NCI-H446 (cell line): ENCODE results near the gene QRICH1.

Experiments used
- DNase-seq, 2 experiments: peaks; one replicate each; lab custom pipeline; 2025; lab: John Stamatoyannopoulos, UW

The QRICH1 gene

DNA sequence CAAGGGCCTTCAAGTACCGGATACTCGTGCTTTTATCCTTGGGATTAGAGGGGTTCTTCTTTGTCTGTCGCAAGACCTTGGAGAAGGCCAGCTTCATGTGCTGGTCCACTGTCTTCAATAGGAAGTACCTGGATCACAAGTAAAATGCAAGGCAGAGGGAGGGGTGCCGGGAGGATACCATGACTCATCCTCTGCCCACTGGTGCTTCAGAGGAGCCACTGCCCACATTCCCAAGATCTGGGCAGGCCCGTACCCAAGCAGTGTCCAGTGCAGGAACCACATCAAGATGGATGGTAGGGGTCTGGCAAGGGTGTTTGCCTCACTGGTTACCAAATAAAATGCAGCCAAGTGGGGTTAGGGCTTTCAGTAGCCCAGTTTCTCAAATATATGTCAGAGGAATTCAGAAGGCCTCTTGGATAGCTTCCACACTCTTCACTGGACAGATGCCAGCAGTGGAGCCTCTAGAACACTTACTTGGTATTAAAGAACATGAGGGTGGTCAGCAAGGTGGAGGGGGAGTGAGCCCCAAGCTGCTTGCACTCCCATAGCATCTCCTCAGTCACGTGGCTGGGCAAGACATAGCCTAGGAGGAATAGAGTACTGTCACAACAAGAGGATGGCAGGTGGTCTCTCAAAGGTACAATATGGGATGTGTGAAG lies 61.1 kb downstream of the QRICH1 start:
- DNase-seq: no peak

DNA sequence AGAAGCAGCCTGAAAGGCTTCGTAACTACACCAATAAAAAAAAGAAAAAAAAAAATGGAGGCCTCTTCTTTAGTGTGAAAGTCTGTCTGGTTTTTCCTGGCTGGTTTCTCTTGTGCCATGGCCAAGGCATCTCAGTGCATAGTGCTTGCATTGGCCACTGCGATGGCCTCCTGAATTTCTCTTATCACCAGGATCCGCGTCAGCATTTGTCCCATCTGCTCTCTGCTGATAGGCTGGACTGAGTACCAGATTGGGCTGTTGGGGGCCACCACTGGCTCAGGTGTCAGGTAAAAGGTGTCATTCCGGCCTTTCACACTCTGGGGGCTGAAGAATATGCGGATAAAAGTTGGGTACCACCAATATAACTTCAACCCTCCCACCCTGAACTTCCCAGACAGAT lies 63.5 kb downstream of the QRICH1 start:
- DNase-seq: no peak

DNA sequence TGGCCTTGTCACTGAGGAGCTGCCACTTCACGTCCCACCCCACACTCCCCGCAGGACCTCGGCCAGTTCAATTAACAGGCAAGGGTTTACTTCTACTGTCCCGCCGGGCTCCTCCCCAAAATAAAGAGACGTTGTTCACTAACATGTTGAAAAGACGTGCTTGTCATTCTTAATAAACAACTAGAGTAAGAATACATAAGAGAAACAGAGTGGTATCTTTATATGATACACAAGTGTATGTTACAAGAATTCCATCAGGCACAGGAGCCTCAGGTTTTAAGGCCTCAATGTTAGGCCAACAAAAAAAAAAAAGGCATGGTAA lies 64.3 kb downstream of the QRICH1 start:
- DNase-seq: no peak

DNA sequence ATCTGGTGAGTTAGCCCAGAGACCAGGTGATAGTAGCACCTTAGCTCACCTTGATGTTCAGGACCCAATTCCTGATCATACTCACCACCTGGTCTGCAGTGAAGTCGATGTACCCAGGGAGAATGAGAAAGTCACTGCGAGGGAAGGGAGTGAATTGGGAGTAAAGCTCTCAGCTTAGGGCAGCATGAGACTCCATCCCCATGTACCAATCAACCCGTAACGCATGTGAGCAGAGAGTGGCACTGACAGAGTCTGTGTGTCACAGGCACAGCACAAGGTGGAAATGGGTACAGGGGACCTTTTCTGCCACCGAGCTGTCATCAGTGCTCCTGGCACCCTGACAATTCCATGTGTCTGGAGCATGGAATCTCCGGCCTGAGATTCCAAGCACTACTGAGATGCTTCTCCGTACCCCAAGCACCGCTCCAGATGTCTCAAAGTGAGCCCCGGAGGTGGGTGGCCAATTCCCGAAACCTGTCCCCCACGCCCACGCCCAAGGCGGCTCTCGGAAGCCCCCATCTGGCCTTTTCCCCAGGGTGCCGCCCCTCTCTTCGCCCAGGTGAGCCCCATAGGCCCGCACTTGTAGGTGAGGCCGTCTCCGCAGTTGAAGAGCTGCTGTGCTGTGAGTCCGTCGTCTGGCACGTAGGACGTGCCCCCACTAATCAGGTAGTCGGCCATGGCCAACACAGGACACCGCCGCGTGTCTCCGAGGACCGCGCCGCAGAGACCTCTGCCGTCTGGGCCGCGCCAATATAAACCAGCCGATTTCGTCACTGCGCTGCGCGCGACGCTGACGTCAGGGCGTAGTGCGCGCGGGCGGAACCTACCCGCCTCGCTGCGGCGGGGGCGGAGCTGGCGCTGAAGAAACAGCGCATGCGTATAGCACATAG lies 65.0 kb downstream of the QRICH1 start, which contains the start of gene IMPDH2:
Gene IMPDH2, minus strand, starts transcription at position 726 of the 890 bp plus-strand sequence. Its CDS starts 48 bp downstream, at position 678.
- peak; percentile 73 to 94 for DNase-seq

DNA sequence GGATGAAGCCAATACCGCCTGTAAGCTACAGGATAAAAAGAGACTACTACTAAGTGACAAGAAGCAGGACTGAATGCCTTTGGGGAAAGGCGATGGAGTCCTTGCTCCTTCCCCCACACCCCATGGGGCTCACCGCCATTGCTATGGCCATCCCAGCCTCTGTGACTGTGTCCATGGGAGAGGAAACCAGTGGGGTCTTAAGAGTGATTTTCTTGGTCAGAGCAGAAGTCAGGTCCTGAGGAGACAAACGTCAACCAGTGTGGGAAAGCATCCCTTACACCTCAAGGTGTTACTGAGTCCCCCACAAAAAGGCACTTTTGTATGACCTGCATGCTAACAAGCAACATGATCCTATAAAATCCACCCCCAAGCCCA lies 65.6 kb downstream of the QRICH1 start:
- no peak for DNase-seq

DNA sequence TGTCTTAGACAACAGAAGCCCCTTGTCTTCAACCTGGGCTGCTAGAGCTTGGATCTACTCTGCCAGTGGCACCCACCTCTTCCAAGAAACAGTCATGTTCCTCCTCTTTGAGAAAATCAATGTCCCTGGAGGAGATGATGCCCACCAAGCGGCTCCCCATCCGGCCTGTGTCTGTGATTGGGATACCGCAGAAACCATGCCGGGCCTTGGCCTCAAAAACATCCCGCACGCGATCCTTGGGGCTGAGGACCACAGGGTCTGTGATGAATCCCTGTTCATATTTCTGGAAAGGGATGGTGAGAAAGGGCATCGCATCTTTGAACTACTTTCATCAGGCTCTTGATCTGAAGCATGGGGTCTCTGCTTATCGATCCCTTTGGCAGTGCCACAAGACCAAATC lies 66.2 kb downstream of the QRICH1 start:
- no peak for DNase-seq

DNA sequence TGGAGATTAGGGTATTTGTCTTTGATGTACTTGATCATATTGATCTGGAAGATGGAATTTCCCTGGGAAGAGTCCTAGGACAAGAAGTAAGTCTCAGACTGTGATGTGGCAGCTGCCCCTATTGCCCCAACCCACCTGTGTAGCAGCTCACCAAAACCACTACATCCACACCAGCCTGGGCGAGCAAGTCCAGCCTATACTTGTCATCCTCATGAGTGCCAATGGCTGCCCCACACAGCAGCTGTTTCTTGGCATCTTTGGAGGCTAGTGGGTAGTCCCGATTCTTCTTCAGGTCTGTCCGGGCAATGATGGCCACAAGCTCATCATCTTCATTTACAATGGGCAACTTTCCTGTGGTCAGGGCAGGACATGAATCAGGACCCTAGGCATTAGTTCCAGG lies 67.3 kb downstream of the QRICH1 start:
- no peak for DNase-seq

DNA sequence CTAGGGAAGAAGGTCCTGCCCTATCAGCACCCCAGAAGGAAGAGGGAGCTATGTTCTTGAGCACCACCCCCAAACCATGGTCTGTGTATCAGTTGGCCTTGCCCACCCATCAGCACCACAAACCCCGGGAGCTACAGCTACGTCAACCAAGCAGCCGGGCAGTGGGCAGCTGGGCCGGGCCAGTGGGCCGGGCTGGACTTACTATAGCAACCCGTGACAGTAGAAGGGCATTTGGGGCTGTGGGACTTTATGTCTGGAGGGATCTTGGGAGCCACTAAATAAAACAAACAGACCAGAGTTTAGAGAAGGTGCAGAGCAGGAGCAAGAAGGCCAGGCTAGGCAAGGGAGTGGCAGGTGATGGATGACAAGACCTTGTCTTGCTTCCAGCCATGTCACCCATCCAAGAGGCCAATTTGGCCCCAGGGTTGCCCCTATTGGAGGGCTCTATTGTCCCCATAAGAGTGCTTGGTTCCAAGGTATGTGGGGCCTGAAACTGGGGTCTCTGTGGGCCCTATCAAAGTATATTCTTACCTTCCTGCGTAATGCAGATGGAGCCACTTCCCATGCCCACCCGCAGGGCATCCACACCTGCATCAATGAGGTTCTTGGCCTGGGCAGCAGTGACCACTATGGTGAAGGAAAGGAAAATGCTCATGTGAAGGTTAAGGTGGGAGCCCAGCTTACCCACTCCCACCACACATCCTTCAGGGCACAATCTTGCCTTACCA lies 67.9 kb downstream of the QRICH1 start:
- no peak for DNase-seq

DNA sequence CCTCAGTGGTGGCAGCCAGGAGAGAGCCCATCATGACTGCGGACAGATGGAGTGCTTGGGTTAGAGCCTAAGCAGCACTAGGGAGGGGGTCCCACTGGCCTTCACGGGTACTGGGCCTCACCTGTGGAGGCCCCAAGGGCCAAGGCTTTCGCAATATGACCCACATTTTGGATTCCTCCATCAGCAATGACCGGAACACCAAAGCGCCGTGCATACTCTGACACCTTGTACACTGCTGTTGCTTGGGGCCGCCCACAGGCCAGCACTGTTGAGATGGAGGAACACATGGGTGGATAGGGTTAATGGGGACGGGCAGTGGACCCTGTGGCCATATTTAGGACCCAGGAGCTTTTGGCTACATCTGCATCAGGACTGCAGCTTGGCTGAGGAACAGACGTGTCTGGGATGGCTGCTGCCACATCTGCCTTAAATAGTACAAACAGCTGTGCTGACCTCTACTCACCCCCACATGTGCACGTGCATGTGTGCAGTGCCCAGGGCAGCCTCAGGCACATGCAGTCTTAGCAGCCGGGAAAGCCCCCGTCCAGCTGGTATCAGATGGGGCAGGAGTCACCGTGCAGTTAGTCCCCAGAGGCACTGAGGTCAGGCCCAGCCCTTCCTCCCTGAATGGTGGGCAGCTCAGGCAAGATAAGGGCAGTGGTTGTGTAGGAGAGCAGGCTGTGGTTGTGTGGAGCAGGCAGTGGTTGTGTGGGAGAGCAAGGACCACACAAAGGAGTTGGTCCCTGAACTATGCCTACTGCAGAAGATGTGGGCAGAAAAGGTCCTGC lies 68.7 kb downstream of the QRICH1 start:
- DNase-seq: no peak

DNA sequence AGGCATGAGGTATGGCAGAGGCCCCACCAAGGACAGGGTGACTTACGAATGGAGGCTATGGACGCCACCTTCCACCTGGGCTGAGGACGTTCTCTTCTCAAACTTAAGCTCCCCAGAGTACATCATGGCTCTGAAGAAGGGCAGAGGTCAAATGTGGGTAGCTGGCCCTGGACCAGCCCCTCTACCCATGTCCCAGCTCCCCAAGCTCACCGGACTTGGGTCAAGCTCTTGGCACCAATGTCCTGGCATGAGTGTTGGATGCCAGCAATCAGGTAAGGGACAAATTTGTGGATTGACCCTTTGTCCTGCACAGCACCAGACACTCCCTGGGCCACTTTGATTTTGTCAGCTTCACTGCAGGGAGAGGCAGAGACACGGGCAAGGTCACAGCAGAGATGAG lies 69.4 kb downstream of the QRICH1 start:
- DNase-seq: no peak

DNA sequence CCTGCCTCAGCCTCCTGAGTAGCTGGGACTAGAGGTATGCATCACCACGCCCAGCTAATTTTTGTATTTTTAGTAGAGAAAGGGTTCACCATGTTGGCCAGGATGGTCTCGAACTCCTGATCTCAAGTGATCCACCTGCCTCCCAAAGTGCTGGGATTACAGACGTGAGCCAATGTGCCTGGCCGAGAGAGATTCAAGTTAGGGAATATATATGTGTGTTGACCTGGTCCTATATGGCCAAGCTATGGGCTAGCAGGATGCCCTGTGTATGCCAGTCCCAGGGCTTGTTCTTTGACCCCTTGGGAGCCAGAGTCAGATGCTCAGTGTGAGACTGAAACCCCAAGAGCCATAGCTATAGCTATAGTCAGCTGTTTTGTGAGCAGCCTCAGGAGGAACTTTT lies 70.1 kb downstream of the QRICH1 start:
- no peak for DNase-seq

DNA sequence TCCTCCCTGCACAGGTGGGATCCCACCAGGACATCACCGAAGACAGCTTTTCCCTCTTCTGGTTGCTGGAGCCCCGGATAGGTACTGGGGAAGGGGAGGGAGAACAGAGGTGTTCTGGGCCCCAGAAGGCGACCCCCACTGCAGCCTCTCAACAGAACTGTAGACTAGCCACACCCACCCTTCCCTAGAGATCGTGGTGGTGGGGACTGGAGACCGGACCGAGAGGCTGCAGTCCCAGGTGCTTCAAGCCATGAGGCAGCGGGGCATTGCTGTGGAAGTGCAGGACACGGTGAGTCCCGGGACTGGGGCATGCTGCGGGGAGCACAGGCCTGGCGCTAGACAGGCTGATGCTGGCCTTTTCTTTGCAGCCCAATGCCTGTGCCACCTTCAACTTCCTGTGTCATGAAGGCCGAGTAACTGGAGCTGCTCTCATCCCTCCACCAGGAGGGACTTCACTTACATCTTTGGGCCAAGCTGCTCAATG lies 71.1 kb downstream of the QRICH1 start:
- DNase-seq: no peak

DNA sequence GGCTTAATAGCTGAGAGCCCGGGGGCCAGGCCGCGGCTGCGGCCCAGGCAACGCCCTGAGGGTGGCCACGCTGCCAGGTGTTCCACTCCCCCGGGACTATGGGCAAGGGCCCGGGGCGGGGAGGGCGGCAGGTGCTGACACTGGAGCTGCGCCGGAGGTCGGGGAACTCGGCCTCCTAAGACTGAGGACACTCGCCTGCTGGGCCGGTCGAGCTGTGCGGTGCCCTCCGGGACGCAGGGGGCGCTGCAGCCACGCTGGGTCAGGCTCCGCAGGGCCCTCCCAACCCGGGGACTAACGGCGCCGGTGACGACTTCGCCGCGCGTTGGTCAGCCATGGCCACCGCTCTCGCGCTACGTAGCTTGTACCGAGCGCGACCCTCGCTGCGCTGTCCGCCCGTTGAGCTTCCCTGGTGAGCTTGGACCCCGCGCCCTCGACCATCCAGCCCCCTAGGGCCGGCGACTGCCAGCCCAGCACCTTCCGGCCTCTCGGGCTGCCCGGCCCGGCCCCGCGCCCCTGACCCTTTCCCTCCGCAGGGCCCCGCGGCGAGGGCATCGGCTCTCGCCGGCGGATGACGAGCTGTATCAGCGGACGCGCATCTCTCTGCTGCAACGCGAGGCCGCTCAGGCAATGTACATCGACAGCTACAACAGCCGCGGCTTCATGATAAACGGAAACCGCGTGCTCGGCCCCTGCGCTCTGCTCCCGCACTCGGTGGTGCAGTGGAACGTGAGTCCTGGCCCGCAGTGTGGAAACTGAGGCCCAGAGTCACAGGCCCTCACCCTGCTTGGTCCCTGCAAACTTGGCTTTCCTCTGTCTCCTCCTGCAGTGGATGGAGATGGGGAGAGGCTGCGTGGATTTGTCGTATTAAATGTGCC lies 71.8 kb downstream of the QRICH1 start, which contains the start of gene NDUFAF3:
Gene NDUFAF3, plus strand, starts transcription at position 309 of the 875 bp plus-strand sequence. Its CDS starts 24 bp downstream, at position 333.
- peak; percentile 42 to 84 for DNase-seq

DNA sequence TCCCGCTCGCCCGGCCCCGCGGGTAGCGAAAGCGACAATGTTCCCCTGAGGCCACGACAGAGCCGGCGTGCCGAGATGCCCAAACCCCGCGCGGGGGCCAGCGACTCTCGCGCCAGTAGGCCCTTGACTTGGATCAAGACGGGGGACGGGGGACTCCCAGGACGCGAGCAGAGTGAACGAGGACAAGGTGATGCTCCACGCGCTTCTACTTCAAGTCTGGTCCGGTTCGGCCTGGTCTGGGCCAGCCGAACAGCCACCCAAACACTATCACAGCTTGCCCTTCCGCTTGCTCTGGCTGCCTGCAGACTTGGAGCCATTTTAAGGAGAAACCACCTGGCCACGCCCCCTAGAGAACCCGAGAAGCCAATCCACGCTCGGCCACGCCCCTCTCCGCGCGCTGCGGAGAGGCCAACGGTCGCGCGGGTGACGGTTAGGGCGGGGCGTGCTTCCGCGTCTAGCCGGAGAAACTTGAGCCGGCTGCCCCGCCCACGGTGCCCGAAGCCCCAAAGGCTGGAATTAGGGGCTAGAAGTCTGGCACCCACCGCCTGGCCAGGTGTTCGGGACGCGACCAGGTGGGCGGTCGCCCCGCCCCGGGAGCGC lies 72.6 kb downstream of the QRICH1 start:
- peak; percentile 87 to 96 for DNase-seq

DNA sequence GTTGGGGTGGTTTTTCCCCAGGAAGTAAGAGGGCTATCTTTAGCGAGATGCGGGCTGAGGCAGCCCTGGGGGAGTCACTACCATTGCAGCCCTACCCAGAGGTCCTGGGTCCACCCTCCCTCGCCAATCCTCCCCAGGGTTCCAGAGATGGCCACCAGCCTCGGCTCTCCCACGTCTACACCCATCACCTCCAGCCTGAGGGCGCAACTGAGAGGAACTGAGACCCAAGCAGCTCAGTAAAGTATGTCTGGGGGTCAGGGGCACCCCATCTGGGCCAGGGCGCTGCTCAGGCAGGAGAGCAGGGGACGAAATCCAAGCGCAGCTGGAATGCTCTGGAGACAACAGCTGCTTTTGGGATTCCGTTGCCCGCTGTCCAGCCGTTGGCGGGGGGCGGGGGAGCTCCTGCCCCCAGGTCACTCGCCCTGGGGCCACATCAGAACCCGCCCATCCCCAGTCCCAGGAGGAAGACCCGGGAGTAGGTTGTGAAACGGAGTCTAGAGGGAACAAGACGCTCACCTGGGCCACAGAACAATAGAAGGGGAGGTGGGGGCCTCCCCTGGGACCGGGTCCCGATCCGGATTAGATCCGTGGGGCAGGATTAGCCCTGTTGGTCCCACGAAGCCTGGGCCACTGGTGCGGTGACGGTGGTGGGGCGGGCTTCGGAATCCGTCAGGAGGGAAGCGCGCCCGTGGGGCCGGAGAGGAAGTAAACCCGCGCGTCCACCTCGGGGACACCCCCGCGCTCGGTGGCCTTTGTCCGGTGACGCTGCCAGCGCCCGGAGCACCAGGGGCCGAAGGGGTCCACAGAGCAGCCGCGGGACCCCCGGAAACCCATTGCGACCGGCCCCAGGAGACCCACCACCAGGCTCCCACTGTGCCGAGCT lies 73.3 kb downstream of the QRICH1 start:
- DNase-seq: no peak

DNA sequence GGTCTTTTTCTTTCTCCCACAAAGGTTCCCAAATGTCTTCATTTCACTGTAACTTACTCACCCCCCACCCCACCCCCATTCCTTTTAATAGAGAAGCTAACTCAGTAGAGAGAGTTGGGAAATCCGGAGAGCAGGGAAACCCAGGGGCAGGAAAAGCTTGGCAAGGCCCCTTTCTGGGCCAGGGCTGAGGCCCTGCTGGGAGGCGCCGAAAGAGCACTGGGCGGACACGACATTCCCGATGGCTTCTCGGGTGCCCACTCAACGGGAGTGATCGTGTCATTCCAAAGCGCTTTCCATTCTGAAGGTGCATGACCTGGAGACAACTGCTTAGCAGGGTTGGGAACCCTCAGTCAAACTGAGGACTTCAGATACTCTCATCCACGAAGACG lies 73.9 kb downstream of the QRICH1 start:
- DNase-seq: no peak

DNA sequence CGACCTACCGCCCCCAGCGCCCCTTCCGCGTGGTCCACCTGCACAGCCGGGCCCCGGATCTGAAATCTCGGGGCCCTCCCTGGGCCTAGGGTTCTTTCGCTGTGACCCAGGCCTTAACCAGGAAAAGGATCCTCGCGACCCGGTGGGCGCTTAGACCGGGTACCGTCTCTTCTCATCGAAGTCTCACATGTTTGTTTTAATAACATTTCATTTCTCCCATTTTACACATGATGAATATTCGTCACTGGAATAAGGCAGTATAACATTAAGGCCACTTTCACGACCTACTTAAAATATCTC lies 75.2 kb downstream of the QRICH1 start:
- no peak for DNase-seq

DNA sequence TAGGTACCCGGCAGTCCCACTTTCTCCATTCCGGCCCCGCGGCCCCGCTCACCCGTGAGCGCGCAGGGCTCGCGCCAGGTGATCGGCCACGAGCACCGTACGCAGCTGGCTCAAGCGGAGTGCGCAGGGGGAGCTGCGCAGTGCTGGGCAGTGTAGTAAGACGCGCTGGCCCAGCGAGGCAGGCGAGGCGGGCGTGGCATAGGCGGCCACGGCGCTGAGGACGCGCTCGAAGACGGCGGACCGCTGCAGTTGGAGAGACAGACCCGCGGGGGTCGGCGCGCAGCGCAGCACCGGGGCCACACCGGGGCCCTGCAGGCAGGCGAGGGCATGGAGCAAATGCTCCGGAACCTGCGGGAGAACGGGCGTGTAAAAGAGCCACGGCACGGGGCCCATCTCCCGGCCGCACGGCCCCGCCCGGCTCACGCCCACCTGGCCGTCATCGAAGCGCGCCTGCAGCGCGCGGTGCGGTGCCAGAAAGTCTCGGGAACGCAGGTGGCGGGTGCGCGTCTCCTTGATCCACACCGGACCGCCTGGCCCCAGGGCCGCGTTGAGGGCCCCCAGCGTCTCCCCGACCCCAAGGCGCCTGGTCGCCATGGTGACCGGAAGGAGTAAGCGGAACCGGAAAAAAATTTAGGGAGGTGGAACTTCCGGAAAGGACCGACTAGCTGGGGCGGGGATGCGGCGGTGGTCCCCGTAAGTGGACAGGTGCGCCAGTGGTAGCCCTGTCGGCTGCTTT lies 75.7 kb downstream of the QRICH1 start, which contains the start of gene DALRD3:
Gene DALRD3, minus strand, starts transcription at position 610 of the 736 bp plus-strand sequence. Its CDS starts 16 bp downstream, at position 594.
- DNase-seq: peak; percentile 9 to 42
